Measurements from ENCODE around the gene RGPD8. TPM values are rescaled to one million over a fixed set of nuclear protein-coding genes. Genes with fewer than 3 reads are reported as not detected.

The RGPD8 gene
- total and polyA plus RNA-seq, 2 of the 8 experiments (the other 6 are each of a cell fraction or from before 2014, with no cell fraction given), result 0.51 to 8.2 TPM

DNA sequence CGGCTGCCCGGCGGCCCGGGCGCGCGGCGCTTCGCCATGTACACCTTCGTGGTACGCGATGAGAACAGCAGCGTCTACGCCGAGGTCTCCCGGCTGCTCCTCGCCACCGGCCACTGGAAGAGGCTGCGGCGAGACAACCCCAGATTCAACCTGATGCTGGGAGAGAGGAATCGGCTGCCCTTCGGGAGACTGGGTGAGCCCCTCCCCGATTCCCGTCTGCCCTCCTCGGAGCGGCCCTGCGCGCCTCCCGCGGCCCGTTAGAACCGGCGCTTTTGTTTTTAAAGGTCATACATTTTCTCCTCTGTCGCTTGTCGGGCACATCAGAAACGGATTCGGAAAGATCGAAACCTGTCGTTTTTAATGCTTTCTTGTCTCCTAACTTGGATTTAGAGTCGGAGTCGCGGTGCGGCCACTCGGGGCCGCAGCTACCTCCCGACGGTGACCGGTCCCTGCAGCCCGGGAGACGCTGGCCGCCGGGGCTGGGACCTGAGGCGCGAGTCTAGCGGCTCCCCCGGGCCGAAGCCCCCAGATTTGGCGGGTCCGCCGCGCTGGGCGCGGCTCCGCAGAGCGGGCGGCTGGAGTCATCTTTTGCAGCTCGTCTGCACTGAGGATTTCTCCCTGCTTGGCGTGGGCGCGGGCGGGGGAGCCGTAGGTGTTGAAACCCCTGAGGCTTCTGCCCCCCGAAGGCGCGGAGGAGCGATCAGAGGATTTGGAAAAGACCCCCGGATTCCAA, 49.0 kb upstream of the RGPD8 start:
- Histone ChIP-seq H2BK12ac (ENCODE audit: low read depth, low read length) (no peak overlapping the region), H3K9ac (replicated peaks in 1 of 4; ENCODE audit: extremely low read depth in 1 of 4, low read depth in 3 of 4, low read length in 3 of 4) (peak overlapping the region; percentile 48 to 80 (median 54)), H3K27ac (ENCODE audit: low read depth, low read length) (no peak overlapping the region; the same call in 1 of the 2 replicates), H4K20me1 (replicated peaks in 1 of 2; ENCODE audit: control insufficient read depth in 1 of 2, insufficient read depth in 2 of 2, low read length in 2 of 2) (no peaks in the 10 kb centered on the region), H3K36me3 (ENCODE audit: control insufficient read depth in 2 of 4, insufficient read depth in 4 of 4, low read length in 3 of 4) (peaks cover 0 to under 1% (median 0%) of the 10 kb centered on the region in 4 experiments; a peak in 1 of 8 replicates), H3K18ac (ENCODE audit: extremely low read depth, low read length) (peak overlapping the region; percentile 41; the same call in 1 of the 2 replicates), H2BK15ac (ENCODE audit: low read length) (no peak overlapping the region), H3K79me2 (ENCODE audit: control insufficient read depth in 1 of 2, insufficient read depth in 2 of 2, low read length in 2 of 2) (peaks cover 0 to 40% of the 10 kb centered on the region in 2 experiments; a peak in 3 of 4 replicates), H3K4me3 (ENCODE audit: extremely low read depth in 1 of 4, insufficient read depth in 2 of 4, low read depth in 3 of 4, low read length in 4 of 4) (peak overlapping the region; percentile 72 to 91 (median 89)), H3K23ac (ENCODE audit: insufficient read length) (no peak overlapping the region), H2AK5ac (ENCODE audit: low read depth, low read length) (no peak overlapping the region), H2BK5ac (ENCODE audit: low read depth, low read length) (no peak overlapping the region), H3K79me1 (ENCODE audit: low read depth, low read length) (0 out of 2 replicates have a peak, but pooled peaks cover 4% of the 10 kb centered on the region), H4K91ac (replicated peaks; ENCODE audit: insufficient read length, low read length) (no peak overlapping the region), H3K4me2 (ENCODE audit: insufficient read depth in 1 of 2, low read depth in 2 of 2, low read length in 2 of 2) (peak overlapping the region; percentile 50 to 89), H2BK20ac (ENCODE audit: low read length) (no peak overlapping the region), H3K9me3 (ENCODE audit: insufficient read depth in 2 of 2, low read depth in 1 of 2, low read length in 1 of 2) (no peaks in the 10 kb centered on the region), H4K5ac (ENCODE audit: insufficient read length, low read depth, low read length) (no peak overlapping the region), H3K4ac (replicated peaks; ENCODE audit: insufficient read length, low read depth, low read length) (no peak overlapping the region), H3K4me1 (replicated peaks in 1 of 4; ENCODE audit: control insufficient read depth in 3 of 4, insufficient read depth in 4 of 4, low read length in 3 of 4) (peaks cover 0 to 7% (median 4%) of the 10 kb centered on the region in 4 experiments; a peak in 5 of 7 replicates), H4K8ac (ENCODE audit: extremely low read depth, insufficient read depth, low read length) (peak overlapping the region; percentile 51; the same call in 1 of the 2 replicates), H3K23me2 (ENCODE audit: low read depth, low read length) (peaks cover 11% of the 10 kb centered on the region), H2AFZ (ENCODE audit: low read length) (peak overlapping the region; percentile 69; the same call in 1 of the 2 replicates), H2BK120ac (replicated peaks; ENCODE audit: low read depth, low read length) (no peak overlapping the region), H3K14ac (ENCODE audit: insufficient read length) (no peak overlapping the region), H3K56ac (replicated peaks; ENCODE audit: insufficient read length, low read depth, low read length) (no peak overlapping the region), H3K27me3 (replicated peaks in 1 of 4; ENCODE audit: control insufficient read depth in 3 of 4, extremely low read depth in 1 of 4, insufficient read depth in 3 of 4, low read length in 3 of 4) (no peaks in the 10 kb centered on the region; a peak in 1 of 7 replicates)
- 1% methylated on average over 52 of the region's 77 CpGs; no CpG with 5 or more reads in 1 of the 2 experiments for WGBS, 2 experiments (ENCODE audit: extremely low coverage in 1 of 2, insufficient coverage in 1 of 2, insufficient read length in 1 of 2, insufficient replicate concordance in 2 of 2, low coverage in 1 of 2, low lambda C conversion rate in 2 of 2, missing lambda C conversion rate in 1 of 2)
- DNase-seq (ENCODE audit: low read depth in 1 of 2, low spot score in 2 of 2) (peak in 1 of 2 experiments; percentile 64), FAIRE-seq (no peak)
- ChIA-PET CTCF (ENCODE audit: partially characterized antibody) (interaction anchor here (1.4 kb wide), 1 partner anchor 9 kb away, joined by 4 read pairs; no protein-coding TSS in a partner anchor), POLR2A (ENCODE audit: partially characterized antibody) (interaction anchor here (1.1 to 1.6 kb wide), 2 partner anchors 11 to 27 kb away, joined by 3 to 4 read pairs; no protein-coding TSS in a partner anchor)
- TF ChIP-seq KDM5A (IDR thresholded peaks at IDR 0.05; ENCODE audit: low read length) (no peak), CBX8 (IDR thresholded peaks at IDR 0.05; ENCODE audit: borderline replicate concordance, low read depth, low read length) (no peak), NRF1 (IDR thresholded peaks at IDR 0.05; ENCODE audit: low read depth, low read length) (no peak), CREB1 (IDR thresholded peaks at IDR 0.05) (no peak), RAD21 (IDR thresholded peaks at IDR 0.05 in 1 of 2, conservative IDR thresholded peaks at IDR 0.05 in 1 of 2; ENCODE audit: low read depth in 2 of 2, low read length in 2 of 2) (no peak), SIRT6 (IDR thresholded peaks at IDR 0.05; ENCODE audit: low read length) (no peak), HDAC6 (IDR thresholded peaks at IDR 0.05; ENCODE audit: low read depth, low read length) (no peak), BACH1 (IDR thresholded peaks at IDR 0.05; ENCODE audit: low read length) (no peak), GABPA (IDR thresholded peaks at IDR 0.05; ENCODE audit: borderline replicate concordance, insufficient read depth, low read length) (no peak), PHF8 (conservative IDR thresholded peaks at IDR 0.05; ENCODE audit: low read depth, low read length) (no peak; the same call in 1 of the 2 replicates)
- TF ChIP-seq, protein P1, sequence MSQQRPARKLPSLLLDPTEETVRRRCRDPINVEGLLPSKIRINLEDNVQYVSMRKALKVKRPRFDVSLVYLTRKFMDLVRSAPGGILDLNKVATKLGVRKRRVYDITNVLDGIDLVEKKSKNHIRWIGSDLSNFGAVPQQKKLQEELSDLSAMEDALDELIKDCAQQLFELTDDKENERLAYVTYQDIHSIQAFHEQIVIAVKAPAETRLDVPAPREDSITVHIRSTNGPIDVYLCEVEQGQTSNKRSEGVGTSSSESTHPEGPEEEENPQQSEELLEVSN (IDR thresholded peaks at IDR 0.05), result no peak

Data from H1 (cell line).